Measurements from ENCODE around the gene PHF24.
"Not testable (repeated sequence)": the region's sequence is repeated elsewhere in the genome, so short reads cannot be mapped to it uniquely, and the experiment has no call there.

The PHF24 gene

GRCh38 chr9:34997379-34997781, 39.3 kb downstream of the PHF24 start:
- no peak for DNase-seq (ENCODE audit: low read depth)

DNA sequence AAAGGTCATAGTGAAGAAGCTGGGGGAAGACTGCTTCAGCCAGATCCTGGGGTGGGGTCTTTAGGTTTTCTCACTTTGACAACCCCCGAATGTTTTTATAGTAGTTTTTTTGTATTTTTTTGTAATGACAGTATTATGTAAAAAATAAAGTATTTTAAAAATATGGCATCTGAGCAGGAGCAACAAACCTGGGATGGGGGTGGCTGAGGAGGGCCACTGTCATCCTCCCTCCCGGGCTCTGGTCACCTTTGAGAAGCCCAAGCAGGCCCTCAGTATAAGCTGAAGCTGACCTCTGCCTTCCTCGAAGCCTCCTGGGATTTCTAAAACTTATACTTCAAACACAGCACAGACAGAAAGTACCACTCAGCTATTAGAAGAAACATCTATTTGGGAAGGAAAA, 40.2 kb downstream of the PHF24 start:
- DNase-seq (ENCODE audit: low read depth), result no peak

GRCh38 chr9:34999576-34999975, 41.5 kb downstream of the PHF24 start:
- no peak for DNase-seq (ENCODE audit: low read depth)

- no peak for DNase-seq (ENCODE audit: low read depth)
Measured at GRCh38 chr9:35000535-35001284, 42.6 kb downstream of the PHF24 start.

- DNase-seq (ENCODE audit: low read depth), result no peak
Measured at GRCh38 chr9:35001285-35001677, 43.2 kb downstream of the PHF24 start.

DNA sequence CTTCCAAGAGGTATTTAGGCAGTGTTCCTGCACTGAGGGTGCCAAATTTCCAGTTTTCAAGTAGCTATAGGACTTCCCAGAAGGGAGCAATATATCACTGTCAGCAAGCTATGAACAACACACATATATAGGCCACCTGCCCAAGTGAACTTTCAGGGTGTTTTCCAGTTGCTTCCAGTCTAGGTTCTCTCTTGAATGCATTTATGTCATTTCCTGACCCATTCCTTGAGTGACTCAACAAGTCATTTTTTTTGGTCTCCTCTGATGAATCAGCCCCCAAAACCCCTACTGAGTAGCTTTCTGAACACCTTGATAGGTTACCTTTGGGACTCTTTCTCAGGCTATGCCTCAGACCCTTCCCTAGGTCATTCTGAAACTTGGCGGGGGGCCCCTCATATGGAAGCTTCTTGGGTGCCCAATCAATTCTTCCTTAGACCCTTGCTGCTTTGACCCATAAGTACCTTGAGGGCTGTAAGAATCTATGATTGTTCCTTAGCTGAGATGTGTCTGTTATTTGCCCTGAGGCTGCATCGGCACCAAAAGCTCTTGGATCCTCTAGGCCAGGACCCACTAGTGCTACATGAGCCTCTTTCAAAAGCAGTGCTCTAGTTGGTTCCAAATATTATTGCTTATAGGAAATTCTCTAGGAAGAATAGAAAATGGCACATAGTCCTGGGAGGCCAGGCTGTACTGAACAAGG, 43.9 kb downstream of the PHF24 start:
- DNase-seq (ENCODE audit: low read depth), result no peak

- DNase-seq (ENCODE audit: low read depth), result no peak
Measured at GRCh38 chr9:35002623-35003022, 44.5 kb downstream of the PHF24 start.

- DNase-seq (ENCODE audit: low read depth), result not testable (repeated sequence)
Measured at GRCh38 chr9:35004299-35004698, 46.2 kb downstream of the PHF24 start.

DNA sequence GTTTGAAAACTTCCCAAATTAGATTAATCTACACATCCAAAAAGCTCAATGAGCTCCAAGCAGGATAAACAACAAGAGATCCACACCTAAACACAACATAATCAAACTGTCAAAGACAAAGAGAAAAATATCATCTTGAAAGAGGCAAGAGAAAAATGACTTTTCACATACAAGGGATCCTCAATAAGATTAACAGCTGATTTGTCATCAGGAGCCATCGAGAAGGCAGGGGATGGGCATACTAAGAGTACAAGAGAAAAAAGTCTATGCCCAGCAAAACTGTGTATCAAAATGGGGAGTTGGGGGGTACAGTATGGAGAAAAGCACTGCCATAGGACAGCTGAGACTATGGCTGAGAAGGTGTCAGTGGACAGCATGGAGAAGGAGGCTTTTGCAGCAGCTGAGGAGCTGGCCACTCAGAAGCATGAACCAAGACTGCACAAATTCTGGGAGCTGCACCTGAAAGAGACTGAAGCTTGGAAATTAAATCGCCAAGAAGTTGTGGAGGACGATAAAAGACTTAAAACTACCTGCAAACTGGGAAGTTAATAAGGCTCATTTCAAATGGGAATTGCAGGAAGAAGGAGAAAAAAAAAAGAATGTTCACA, 52.4 kb downstream of the PHF24 start:
- DNase-seq (ENCODE audit: low read depth), result no peak

- no peak for DNase-seq (ENCODE audit: low read depth)
Measured at GRCh38 chr9:35014517-35014916, 56.4 kb downstream of the PHF24 start.

GRCh38 chr9:35023443-35023842, 65.4 kb downstream of the PHF24 start:
- not testable (repeated sequence) for DNase-seq (ENCODE audit: low read depth)

DNA sequence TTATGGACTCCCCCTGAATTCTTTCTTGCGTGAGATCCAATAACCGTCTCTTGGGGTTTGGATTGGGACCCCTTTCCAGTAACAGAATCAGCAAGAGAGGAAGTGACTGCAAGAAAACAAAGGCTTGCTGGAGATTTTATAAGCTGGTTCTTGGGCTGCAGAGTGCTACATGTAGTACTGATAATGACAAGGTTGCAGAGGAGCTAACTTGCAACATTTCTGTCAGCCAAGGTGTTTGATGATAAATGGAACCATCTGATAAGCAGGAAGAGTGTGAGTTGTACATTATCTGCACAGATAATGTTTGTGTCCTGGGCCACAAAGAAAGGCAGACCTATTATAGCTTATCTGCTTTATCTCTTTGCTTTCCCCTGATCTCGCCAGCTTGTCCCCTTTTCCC, 68.6 kb downstream of the PHF24 start:
- no peak for DNase-seq (ENCODE audit: low read depth)

DNA sequence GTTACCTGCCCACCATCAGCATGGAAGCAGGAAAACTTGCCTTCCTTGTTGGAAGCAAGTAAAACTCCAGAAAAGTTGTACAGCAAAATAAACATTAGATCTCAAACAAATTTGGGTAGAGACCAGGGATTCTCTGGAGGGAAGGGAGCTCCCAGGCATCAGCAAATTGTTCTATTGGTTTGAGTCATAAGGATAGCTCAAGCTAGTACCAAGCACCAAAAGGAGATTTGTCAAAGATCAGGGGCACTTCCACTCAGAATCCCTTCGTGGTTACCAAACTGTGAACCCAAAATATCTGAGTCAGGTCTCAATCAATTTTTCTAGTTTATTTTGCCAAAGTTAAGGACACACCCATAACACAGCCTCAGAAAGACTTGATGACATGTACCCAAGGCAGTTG, 69.3 kb downstream of the PHF24 start:
- no peak for DNase-seq (ENCODE audit: low read depth)

- DNase-seq (ENCODE audit: low read depth), result no peak
Measured at GRCh38 chr9:35027860-35028259, 69.8 kb downstream of the PHF24 start.

- no peak for DNase-seq (ENCODE audit: low read depth)
Measured at GRCh38 chr9:35028341-35028740, 70.3 kb downstream of the PHF24 start.

- DNase-seq (ENCODE audit: low read depth), result no peak
Measured at GRCh38 chr9:35029241-35029640, 71.2 kb downstream of the PHF24 start.

DNA sequence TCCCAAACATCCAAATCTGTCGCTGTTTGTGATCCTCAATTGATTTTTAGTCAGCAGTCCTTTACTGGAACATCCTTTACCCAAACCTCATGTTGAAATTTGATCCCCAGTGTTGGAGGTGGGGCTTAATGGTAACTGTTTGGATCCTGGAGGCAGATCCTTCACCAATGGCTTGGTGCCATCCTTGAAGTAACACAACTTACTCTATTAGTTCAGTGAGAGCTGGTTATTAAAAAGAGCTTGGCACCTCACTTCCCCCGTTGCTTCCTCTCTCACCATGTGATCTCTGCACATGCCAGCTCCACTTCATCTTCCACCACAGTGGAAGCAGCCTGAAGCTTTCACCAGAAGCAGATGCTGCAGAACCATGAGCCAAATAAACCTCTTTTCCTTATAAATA, 71.8 kb downstream of the PHF24 start:
- DNase-seq (ENCODE audit: low read depth), result no peak
